ENCODE measurements around the gene AUTS2. TPM values are rescaled to one million over a fixed set of nuclear protein-coding genes. Genes with fewer than 3 reads are reported as not detected.

AUTS2 gene
- total RNA-seq, 1 donor from 2014 or later: 5.3 TPM

DNA sequence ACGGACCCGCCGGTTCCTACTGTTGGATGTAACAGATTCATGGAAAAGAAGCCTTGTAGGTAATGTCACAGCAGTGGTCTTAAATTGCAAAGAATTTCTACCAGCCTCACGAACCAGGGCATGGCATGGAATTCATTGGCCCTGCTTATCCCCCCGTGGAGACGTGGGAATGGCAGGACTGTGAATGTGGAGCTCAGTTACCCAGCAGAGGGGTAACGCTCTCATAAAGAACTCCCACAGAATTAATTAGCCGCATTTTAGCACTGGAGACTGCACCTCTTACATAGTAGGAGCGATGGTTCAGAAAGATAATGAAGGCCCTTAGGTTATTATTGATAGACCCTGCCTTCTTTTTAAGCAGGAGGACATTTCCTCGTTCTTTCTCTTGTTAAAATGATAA lies 715.4 kb downstream of the AUTS2 start:
- ATAC-seq (no peak), DNase-seq (ENCODE audit: missing footprints) (no peak)
- intact Hi-C loops (cut with DNase I): no loop called here

DNA sequence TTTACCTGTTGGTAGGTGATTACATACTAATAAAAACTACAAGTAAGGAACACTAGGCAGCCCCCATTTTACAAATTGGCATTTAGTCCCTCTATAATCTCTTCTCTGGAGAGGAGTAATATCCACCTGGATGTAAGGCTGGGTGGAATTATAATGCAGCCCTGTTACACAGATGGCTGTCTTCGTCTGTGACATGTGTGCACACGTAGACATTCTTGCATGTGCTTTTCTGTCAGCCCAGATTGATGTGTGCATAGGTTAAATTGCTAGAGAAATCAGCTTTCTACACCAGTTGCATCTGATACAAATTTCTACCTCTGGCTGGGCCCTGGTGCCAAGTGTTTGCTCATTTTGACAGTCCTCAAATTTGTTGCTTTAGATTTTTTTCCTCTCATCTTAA lies 715.9 kb downstream of the AUTS2 start:
- intact Hi-C loops (cut with DNase I): no loop called here
- ATAC-seq (no peak), DNase-seq (ENCODE audit: missing footprints) (no peak)

DNA sequence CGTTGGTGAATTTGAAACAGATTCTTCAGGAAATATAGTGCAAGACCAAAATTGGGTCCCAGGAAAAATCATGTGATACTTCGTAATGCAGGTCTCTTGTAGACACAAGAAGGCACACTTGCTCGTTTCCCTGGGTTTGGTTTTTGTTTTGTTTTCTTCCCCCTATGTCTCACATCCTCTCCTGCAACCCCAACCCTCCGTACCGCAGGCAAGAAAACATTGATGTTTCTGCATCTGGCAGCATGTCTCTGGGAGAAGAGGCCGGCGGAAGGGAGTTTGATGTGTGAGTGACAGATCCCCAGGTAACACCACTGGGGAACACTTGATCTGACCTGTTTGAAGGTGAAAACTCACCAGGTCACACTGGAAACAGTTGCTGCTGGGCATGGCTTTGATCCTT lies 718.5 kb downstream of the AUTS2 start:
- intact Hi-C loops (cut with DNase I): no loop called here
- ATAC-seq (no peak), DNase-seq (ENCODE audit: missing footprints) (no peak)

DNA sequence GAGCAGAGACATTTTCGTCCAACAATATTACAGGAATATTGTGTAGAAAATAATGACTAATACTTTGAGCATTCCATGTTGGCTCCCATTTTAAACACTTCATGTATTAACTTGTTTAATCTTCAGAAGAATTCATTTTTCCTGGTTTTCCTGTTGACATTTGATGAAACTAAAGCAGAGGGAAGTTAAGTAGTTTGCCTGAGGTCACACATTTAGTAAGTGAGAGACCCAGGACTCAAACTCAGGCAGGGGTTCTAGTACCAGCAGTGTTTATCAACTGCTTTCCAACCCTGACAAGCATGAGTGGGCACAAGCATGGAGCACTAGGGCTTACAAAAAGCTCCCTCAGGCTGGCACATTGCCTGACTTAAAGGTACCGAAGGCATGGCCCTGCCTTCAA lies 719.1 kb downstream of the AUTS2 start:
- no peak for DNase-seq (ENCODE audit: missing footprints)
- intact Hi-C loops (cut with DNase I): no loop called here
- ATAC-seq: no peak

DNA sequence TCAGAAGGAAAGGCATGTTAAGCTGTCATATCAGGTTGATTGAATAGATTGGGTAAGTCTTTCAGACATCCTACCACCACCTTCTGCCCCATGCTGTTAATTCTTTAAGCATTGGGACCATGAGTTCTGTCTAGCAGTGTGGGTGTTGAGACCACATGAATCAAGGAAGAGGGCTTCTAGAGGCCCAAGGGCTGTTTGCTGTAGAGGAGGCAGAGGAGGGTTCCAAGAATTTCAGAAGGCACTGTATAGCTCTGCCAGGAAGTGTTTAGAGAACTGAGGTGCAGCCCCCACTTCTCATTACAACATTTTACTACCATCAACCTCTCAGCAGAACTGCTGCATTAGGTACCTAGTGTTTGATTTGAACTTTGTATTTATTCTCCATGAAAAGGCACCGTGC lies 720.2 kb downstream of the AUTS2 start:
- no peak for DNase-seq (ENCODE audit: missing footprints)
- ATAC-seq: no peak
- intact Hi-C loops (cut with DNase I): no loop called here

DNA sequence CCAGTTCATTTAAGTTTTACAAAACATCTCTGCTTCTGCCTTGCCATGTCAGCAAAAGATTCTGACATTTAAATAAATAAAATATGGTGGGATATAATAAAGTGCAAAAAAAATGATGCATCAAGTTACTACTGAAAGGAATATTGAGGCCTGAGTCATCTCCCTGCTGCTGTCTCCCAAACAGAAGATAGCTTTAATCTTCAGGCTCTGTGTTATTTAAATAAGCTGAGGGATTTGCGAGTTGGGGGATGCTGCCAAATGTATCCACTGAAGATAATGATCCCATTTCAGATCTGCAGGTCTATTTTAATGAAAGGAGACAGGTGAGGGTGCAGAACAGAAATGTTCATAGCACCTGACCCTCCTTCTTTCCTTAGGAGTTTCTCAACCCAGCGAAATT lies 720.8 kb downstream of the AUTS2 start:
- ATAC-seq (no peak), DNase-seq (ENCODE audit: missing footprints) (no peak)
- intact Hi-C loops (cut with DNase I): no loop called here

DNA sequence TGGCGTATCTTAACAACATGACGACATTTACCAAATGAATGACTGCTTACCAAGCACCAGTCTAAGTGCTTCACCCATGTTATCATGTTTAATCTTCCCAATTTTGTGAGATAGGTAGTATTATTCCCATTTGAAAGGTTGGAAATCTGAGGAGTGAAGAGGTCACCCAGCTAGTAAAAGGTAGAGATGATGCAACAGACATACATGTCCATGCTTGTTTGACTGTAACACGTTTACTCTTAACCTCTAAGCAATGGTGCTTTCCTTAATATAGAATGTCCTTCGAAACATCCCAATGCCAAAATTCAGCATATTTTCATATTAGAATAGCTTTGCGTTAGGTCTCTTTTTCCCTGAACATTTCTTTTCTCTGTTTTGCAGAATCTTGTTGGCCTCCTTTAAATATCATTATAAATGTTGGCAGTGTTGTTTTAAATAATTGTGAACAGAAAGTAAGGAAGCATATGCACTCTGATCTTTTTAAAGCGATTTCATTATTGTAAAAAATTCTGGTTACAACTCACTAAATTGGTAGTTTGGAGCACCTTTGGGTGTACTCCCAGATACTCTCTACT lies 722.8 kb downstream of the AUTS2 start:
- ATAC-seq (no peak), DNase-seq (ENCODE audit: missing footprints) (no peak)
- intact Hi-C loops (cut with DNase I): no loop called here

DNA sequence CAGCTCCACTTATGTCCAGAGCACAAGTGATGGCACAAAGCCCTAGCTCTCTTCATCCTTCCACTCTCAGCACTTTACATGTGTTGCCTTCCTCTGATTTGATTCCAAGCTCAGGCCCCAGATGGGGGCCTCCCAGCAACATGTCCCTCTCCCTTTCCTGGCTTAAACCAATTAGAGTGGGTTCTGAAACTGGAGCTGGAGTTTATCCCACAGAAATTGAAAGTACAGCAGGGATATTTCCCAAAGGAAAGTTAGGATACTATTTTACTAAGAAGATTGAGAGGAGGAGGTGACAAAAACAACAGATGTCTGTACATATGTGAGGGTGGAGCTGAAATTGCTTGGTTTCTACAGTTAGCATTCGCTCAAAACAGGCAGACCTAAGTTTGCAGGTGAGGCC lies 724.6 kb downstream of the AUTS2 start:
- intact Hi-C loops (cut with DNase I): no loop called here
- ATAC-seq (no peak), DNase-seq (ENCODE audit: missing footprints) (no peak)

DNA sequence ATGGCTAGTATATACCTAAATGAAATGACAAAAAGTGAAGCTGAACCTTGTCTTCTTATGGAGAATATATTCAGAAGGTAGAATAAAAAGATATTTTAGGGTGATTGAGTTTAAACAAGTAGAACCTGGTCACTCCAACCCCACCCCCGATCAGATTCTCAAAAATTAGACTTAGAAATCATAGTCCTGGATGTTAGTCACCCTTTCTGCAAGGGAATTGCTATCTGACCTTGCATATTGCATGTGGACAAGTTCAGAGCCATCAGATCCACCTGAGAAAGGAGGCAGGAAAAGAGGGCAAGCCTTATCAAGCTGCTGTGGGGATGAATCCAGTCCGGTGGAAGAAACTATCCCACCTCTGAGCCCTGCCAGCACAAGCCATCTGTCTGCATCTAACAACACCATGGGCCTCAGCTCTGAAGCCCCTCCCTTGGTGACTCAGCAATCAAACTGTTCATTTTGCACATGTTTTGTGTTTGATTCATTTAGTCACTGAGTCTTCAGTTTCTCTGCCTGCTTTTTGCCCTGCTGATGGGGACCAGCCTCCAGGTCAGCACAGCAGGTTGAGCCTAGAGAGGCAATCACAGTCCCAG lies 727.3 kb downstream of the AUTS2 start:
- DNase-seq (ENCODE audit: missing footprints) (no peak), ATAC-seq (no peak)
- intact Hi-C loops (cut with DNase I): no loop called here

DNA sequence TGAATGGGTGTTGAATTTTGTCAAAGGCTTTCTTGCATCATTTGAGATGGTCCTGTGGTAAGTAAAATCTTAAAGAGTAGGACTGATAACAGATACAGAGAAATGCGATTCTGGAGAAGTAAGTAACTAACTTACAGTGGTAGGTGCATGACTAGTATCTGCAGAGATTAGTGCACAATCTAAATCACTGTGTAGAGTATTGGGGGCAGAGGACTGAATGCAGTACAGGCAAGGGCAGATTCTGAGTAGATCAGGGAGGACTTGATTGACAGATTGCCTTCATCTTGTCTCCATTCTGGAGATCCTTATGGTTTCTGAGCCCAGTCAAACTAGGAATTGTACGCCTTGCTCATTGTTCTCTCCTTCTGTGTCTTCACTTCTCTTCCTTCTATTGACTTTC lies 736.0 kb downstream of the AUTS2 start:
- intact Hi-C loops (cut with DNase I): no loop called here
- ATAC-seq (no peak), DNase-seq (ENCODE audit: missing footprints) (no peak)

DNA sequence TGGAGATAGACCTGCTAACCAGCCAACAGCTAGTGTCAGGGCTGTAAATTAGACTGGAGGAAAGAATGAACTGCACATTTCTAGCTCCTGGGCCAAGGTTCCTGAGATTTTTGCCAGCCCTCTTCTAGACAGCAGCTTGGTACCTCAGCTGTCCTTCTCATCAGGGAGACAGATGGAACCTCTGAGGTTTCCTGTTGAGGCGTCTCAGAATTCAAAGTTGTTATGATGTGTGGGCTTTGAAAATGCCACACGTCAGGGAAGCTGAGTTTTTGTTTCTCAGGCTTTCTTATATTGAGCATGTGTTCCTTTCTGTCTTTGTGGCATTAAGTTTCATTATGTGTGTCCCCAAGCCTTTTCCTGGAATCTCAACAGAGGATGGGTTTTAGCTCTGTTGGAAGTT lies 736.6 kb downstream of the AUTS2 start:
- intact Hi-C loops (cut with DNase I): no loop called here
- ATAC-seq (no peak), DNase-seq (ENCODE audit: missing footprints) (no peak)

DNA sequence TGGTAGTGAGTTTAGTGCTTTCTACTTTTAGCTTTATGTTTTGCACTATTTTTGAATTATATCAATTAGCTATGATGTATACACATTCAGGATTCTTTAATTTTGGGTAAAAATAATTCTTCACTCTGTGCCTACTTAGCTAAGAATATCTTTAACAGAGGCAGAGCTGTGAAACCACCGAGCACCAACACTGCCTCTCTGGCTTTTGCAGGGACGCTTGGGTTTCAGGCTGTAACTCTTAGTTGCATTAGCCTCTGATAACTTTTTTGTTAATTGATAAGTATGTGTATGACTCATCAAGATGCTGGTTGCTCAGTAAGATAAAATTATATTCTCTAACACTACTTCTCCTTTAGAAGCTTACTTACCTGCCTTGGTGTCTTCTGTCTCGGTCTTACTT lies 738.3 kb downstream of the AUTS2 start:
- DNase-seq (ENCODE audit: missing footprints) (no peak), ATAC-seq (no peak)
- intact Hi-C loops (cut with DNase I): no loop called here

DNA sequence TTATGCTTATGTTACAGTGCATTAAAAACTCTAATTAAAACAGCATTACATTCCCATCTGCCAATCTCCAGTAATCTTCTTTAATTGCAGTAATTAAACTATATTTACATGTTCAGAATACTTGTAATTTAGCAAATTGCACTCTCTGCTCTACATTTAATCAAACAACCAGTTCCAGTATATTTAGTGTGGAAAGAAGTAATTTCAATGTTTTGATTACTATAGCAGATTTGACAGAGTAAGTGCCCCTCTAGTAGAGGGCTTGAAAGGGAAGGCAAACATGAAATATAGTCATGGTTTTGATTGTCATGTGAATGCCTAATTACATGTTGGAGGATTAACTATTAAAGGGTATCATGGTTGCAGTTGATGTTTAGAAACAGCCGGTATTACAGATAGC lies 739.7 kb downstream of the AUTS2 start:
- intact Hi-C loops (cut with DNase I): no loop called here

DNA sequence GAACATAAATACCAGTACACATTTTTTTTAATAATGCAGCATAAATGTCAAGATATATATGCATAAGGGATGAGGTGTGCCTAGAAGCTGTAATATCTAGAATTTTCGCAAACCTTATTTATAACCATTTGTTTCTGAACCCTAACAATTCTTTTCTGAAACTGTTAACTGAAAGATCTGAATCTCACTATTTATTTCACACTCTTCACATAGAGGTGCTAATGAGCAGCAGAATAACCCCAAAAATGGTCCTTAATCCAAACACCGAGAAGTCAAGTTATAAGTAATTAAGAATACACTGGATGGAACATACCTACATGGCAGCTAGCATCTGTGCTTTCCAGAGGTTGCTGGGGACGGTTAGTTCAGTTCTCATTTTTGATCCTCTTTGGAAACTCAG lies 742.0 kb downstream of the AUTS2 start:
- ATAC-seq (no peak), DNase-seq (ENCODE audit: missing footprints) (no peak)
- intact Hi-C loops (cut with DNase I): no loop called here

More for the DNA sequence above, 739.7 kb downstream of the AUTS2 start:
- no peak for ATAC-seq
- DNase-seq (ENCODE audit: missing footprints): no peak

DNA sequence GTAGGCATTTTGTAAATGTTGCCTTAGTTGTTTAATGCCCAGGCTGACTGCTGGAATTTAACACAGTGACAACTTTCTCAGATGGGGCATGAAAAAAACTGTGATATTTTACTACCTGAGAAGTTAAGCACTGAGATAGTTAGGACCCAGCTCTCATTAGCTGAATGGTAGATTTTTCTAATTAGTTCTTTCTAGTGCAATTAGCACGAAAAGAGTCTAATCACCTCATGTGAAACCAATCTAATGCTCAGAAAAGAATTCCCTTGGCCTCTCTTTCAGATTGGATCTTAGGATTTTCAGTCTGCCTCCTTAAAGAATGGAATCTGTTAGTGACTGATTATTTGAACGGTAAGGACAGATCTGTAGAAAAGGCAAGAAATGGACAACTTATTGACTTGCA lies 743.2 kb downstream of the AUTS2 start:
- intact Hi-C loops (cut with DNase I): no loop called here
- ATAC-seq (no peak), DNase-seq (ENCODE audit: missing footprints) (no peak)

DNA sequence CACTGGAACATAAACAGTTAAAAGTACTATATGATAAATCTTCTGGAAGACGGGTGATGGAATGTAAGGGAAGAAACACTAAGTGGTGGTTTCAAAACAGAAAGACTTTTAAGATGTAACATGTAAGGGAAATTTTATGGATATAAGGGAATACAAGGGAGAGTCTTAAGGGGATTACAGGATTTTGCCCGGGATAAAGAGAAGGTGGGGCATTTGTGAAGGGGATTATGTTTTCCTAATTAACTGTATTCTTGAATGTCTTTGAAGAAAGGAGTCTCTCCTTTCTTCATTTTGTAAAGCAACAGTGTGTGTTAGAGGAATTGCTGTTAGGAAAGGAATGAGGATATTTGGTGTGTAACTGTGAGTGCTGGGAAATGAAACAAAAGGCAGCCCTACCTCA lies 745.2 kb downstream of the AUTS2 start:
- ATAC-seq (no peak), DNase-seq (ENCODE audit: missing footprints) (no peak)
- intact Hi-C loops (cut with DNase I): no loop called here

DNA sequence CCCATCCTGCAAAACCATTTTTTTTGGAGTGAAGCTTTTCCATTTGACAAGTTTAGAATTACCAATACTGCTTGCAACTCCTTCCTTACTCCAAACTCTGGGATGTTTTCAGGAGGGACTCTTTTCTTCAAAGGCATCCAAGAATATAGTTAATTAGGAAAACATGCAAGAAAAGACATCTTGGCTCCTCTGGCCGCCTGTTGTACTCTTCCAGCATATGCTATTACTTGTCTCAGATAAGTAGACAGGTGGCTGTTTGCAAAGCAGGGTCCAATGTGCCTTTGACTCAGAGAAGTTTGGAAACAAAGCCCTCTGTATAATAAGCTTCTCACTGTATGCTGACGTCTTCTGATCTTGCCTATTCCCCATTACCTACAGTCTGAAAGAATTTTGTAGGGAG lies 746.5 kb downstream of the AUTS2 start:
- intact Hi-C loops (cut with DNase I): no loop called here
- ATAC-seq (no peak), DNase-seq (ENCODE audit: missing footprints) (no peak)

DNA sequence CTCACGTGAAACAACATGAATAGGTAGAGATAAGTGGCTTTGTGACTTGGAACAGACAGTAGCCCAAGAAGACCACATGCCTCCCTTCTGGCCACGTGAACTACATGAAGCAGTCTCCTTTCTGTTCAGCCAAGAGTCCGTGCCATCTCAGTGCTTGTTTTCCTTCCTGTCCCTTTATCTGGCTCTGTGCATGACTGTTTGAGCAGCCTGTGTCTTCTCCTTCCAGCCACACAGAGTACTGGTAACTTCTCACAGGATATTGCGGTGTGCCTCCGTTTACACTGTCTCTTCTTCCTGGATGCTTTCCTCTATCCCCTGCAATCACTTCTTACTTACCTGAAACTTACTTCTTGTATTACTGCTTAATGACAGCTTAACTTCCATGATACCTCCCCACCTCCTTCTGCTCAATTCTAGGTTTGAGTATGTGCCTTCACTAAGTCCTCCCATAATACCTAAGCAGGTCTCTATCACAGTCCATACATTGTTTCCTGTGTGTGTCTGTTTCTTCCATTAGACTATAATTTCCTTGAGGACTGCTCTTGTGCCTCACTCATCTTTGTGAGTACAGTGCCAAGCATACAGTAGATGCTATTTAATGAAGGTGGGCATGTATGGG lies 748.7 kb downstream of the AUTS2 start:
- DNase-seq (ENCODE audit: missing footprints) (no peak), ATAC-seq (no peak)
- intact Hi-C loops (cut with DNase I): no loop called here

DNA sequence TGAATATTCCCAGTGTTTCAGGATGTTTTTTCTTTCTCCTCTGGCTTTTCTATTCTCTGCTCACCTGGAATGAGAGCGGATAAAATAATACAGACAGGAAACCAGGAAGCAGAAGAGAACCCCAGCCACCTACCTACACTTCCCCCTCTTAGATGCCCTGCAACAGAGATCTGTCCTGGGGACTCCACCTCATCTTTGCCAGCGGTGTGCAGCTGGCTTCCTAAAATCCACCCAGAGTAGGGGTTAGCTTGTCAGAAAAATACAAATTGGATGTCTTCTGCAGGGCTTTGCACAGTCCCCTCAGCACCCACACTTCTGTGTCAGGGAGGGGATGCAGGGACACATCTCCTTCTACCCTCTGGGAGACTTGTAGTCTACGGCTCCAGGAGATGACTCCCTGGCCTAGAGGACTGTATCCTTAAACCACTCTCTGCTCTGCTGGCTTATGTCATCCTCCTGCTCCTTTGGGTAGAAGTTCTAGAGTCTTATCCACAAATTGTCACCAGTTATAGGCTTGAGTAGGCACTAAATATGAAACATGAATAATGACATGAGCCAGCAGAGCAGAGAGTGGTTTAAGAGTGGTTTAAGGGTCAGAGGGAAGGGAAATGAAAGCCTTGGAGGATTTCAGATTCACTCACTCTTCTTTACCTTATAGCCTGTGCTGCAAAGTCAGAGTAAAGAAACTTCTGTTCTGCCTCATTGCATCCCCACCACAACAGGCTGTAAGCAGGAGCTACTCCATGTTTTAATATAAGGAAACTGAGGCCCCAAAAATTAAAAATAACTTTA lies 749.4 kb downstream of the AUTS2 start:
- DNase-seq (ENCODE audit: missing footprints): no peak
- no peak for ATAC-seq
- intact Hi-C loops (cut with DNase I): no loop called here

DNA sequence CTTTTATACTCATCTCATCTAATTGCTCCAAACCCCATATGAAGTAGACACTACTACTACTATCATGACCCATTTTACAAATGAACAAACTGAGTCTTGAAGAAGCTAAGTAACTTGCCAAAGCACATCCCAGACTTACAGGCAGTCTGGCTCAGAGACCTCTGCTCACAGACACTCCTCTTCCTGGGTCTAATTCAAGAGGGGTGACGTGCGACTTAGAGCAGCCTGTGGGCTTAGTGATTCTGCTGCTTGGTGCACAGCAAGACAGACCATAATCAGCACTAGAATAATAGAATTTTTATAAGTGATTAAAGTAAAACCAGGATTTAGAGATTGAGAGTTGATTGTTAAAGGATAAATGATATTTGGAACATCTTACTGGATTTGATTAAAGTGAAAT lies 750.8 kb downstream of the AUTS2 start:
- DNase-seq (ENCODE audit: missing footprints) (no peak), ATAC-seq (no peak)
- intact Hi-C loops (cut with DNase I): no loop called here

Measured in Right ventricle myocardium inferior (tissue), 1 donor.